Esophagus muscularis mucosa (tissue), 3 donors: Measurements from ENCODE around the gene ZNF362.

ENCODE experiments used
- POLR2AphosphoS5 ChIP-seq, 2 donors: sonication (generic); formaldehyde crosslinking; IDR thresholded peaks; one replicate each; pipeline ENCODE4 v1.6.1; 2017; ENCODE audit warnings: antibody characterized with exemption in 2 of 2
- TF ChIP-seq, protein P1 (sequence below), 3 experiments: fragments of 200-600 bp in 2 of 3; fragments of 450-650 bp in 1 of 3; sonication (generic) in 2 of 3; IDR thresholded peaks; one replicate each; pipeline ENCODE4 v1.5.1; 2017 to 2019; ENCODE audit warnings: antibody characterized with exemption in 3 of 3, mild to moderate bottlenecking in 2 of 3, moderate library complexity in 1 of 3

DNA sequence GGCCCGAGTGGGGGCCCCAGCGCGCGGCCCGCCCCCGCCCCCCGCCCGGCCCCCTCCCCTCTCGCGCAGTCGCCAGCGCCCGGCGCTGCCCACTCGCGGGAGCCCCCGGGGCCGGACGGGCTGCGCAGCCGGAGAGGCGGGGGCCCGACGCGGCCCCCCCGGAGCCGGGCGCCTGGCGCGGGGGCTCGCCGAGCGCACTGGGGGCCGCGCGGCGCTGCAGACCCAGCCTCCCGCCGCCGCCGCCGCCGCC, 146 bp upstream of the ZNF362 start:
- TF ChIP-seq POLR2AphosphoS5 (IDR thresholded peaks at IDR 0.05): no peak
- TF ChIP-seq, protein P1, sequence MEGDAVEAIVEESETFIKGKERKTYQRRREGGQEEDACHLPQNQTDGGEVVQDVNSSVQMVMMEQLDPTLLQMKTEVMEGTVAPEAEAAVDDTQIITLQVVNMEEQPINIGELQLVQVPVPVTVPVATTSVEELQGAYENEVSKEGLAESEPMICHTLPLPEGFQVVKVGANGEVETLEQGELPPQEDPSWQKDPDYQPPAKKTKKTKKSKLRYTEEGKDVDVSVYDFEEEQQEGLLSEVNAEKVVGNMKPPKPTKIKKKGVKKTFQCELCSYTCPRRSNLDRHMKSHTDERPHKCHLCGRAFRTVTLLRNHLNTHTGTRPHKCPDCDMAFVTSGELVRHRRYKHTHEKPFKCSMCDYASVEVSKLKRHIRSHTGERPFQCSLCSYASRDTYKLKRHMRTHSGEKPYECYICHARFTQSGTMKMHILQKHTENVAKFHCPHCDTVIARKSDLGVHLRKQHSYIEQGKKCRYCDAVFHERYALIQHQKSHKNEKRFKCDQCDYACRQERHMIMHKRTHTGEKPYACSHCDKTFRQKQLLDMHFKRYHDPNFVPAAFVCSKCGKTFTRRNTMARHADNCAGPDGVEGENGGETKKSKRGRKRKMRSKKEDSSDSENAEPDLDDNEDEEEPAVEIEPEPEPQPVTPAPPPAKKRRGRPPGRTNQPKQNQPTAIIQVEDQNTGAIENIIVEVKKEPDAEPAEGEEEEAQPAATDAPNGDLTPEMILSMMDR (IDR thresholded peaks at IDR 0.05): no peak
